ENCODE results near the gene SNRPE. TPM values are rescaled to one million over a fixed set of nuclear protein-coding genes. Genes with fewer than 3 reads are reported as not detected.
A peak's percentile ranks its signal among the peaks of the same experiment; 100 is the strongest.

Gene SNRPE
- total and polyA plus RNA-seq, 9 of the 15 experiments (the other 6 are each of a cell fraction or from before 2014, with no cell fraction given): 216 to 1,893 (median 487) TPM

DNA sequence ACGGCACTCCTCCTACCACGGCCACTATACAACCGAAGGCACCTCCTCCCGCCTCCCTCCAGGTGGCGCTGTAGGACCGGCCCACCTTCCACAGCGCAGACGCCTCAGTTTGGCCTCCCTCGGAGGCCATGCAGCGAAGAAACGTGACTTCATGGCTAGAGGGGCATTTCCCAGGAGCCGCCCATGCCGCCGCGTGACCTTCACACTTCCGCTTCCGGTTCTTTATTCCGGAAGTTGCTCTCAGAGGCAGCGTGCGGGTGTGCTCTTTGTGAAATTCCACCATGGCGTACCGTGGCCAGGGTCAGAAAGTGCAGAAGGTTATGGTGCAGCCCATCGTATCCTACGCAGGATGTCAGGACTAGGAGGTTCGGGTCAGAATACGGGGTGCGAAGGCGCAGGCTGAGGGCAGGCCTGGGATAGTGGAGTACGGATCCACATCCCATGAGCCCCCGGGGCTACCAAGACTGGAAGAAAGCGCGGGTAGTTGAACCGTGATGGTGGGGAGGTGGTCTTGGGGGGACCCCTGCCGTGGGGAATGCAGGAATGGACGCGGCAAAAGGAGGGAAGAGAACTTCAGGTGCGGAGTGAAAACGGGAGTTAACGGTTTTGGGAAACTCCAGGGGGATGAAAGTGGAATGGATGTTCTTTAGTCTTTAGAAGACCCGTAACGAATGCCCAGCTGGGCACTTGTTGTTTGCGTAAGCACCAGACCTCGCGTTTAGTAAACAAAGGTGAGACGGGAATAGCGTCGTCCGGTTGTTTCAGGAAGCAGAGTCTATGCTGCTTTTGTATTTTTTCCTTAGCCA, at the start of gene SNRPE (continued):
- TF ChIP-seq, protein P1, sequence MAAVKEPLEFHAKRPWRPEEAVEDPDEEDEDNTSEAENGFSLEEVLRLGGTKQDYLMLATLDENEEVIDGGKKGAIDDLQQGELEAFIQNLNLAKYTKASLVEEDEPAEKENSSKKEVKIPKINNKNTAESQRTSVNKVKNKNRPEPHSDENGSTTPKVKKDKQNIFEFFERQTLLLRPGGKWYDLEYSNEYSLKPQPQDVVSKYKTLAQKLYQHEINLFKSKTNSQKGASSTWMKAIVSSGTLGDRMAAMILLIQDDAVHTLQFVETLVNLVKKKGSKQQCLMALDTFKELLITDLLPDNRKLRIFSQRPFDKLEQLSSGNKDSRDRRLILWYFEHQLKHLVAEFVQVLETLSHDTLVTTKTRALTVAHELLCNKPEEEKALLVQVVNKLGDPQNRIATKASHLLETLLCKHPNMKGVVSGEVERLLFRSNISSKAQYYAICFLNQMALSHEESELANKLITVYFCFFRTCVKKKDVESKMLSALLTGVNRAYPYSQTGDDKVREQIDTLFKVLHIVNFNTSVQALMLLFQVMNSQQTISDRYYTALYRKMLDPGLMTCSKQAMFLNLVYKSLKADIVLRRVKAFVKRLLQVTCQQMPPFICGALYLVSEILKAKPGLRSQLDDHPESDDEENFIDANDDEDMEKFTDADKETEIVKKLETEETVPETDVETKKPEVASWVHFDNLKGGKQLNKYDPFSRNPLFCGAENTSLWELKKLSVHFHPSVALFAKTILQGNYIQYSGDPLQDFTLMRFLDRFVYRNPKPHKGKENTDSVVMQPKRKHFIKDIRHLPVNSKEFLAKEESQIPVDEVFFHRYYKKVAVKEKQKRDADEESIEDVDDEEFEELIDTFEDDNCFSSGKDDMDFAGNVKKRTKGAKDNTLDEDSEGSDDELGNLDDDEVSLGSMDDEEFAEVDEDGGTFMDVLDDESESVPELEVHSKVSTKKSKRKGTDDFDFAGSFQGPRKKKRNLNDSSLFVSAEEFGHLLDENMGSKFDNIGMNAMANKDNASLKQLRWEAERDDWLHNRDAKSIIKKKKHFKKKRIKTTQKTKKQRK (IDR thresholded peaks at IDR 0.05; ENCODE audit: borderline replicate concordance, low read depth, low read length): no peak
- TF ChIP-seq ZNF398 (CRISPR knock-in tag; IDR thresholded peaks at IDR 0.05) (no peak), ELF4 (CRISPR knock-in tag; IDR thresholded peaks at IDR 0.05) (peak; percentile 87), CXXC5 (CRISPR knock-in tag; IDR thresholded peaks at IDR 0.05) (peak; percentile 96), ZBTB43 (CRISPR knock-in tag; IDR thresholded peaks at IDR 0.05) (peak; percentile 84; the same call in 1 of the 2 replicates), SMAD3 (CRISPR knock-in tag; conservative IDR thresholded peaks at IDR 0.05) (no peak), ZNF263 (CRISPR knock-in tag; IDR thresholded peaks at IDR 0.05; ENCODE audit: borderline replicate concordance) (peak; percentile 54; the same call in 1 of the 2 replicates), PHB (CRISPR knock-in tag; IDR thresholded peaks at IDR 0.05) (0 out of 2 replicates have a peak, but pooled peaks have one; percentile 52), ARNT (IDR thresholded peaks at IDR 0.05) (peak; percentile 94 to 95), ATF7 (IDR thresholded peaks at IDR 0.05) (peak; percentile 95), FOXK2 (conservative IDR thresholded peaks at IDR 0.05 in 1 of 2, IDR thresholded peaks at IDR 0.05 in 1 of 2; ENCODE audit: low read depth in 2 of 2) (peak; percentile 97), ZNF316 (IDR thresholded peaks at IDR 0.05) (peak; percentile 97), KLF6 (CRISPR knock-in tag; IDR thresholded peaks at IDR 0.05; ENCODE audit: borderline replicate concordance) (peak; percentile 91; the same call in 1 of the 2 replicates), BHLHE40 (IDR thresholded peaks at IDR 0.05; ENCODE audit: low read length) (peak; percentile 100), LCOR (CRISPR knock-in tag; IDR thresholded peaks at IDR 0.05) (peak; percentile 95)
- TF ChIP-seq, protein P2, sequence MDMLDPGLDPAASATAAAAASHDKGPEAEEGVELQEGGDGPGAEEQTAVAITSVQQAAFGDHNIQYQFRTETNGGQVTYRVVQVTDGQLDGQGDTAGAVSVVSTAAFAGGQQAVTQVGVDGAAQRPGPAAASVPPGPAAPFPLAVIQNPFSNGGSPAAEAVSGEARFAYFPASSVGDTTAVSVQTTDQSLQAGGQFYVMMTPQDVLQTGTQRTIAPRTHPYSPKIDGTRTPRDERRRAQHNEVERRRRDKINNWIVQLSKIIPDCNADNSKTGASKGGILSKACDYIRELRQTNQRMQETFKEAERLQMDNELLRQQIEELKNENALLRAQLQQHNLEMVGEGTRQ (CRISPR knock-in tag; IDR thresholded peaks at IDR 0.05): peak; percentile 96

All from K562 (cell line).